SK-N-MC (cell line): ENCODE results near the gene CTDSP1.

Experiments used
- EZH2 ChIP-seq: fragments of 200-600 bp; sonication (generic); IDR thresholded peaks from one replicate; pipeline ENCODE4 v1.6.1; 2017; ENCODE audit warnings: antibody characterized with exemption
- FOXP2 ChIP-seq: optimal IDR thresholded peaks from 2 replicates; pipeline ENCODE3; 2011; ENCODE audit warnings: mild to moderate bottlenecking, moderate library complexity; ENCODE audit not compliant: insufficient read depth; ENCODE audit errors: extremely low read length, control extremely low read depth
- POLR2AphosphoS5 ChIP-seq: IDR thresholded peaks from 2 replicates; pipeline ENCODE4 v1.6.1; 2012; ENCODE audit warnings: mild to moderate bottlenecking, low read depth, low read length, borderline replicate concordance

DNA sequence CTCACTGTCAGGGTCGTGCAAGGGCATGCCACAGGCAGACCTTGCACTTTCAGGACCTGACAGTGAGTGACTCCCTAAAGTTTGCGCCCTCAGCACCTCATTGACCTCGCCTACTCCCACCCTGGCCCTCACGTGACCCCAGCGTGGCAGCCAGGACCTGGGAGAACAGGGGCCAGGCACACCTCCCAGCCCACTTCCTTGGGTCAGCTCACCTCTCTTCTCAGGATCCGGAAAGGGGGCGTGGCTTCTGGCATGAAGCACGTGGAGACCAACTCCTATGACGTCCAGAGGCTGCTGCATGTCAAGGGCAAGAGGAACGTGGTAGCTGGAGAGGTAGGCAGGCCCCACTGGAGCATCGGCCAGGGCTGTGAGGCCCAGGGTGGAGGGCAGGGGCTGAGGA is 28.1 kb downstream of the CTDSP1 start:
- TF ChIP-seq POLR2AphosphoS5 (no peak), EZH2 (no peak), FOXP2 (no peak)
